Articular chondrocyte of knee joint (primary cell): Measurements from ENCODE around the gene STK38. TPM values are rescaled to one million over a fixed set of nuclear protein-coding genes. Genes with fewer than 3 reads are reported as not detected.

Source experiments
- small RNA-seq: library from RNA; depleted of rRNA; stranded (forward); fragments of <200 nt; gene quantifications from one replicate; pipeline ENCODE3, GENCODE V24; 2012
- total RNA-seq: library from RNA; depleted of rRNA; stranded (reverse); fragments of >200 nt; gene quantifications from 2 replicates; pipeline ENCODE4 v1.2.3, GENCODE V29; 2012

STK38 gene
- total RNA-seq = 41.3 and 55.6 TPM in 2 replicates

DNA sequence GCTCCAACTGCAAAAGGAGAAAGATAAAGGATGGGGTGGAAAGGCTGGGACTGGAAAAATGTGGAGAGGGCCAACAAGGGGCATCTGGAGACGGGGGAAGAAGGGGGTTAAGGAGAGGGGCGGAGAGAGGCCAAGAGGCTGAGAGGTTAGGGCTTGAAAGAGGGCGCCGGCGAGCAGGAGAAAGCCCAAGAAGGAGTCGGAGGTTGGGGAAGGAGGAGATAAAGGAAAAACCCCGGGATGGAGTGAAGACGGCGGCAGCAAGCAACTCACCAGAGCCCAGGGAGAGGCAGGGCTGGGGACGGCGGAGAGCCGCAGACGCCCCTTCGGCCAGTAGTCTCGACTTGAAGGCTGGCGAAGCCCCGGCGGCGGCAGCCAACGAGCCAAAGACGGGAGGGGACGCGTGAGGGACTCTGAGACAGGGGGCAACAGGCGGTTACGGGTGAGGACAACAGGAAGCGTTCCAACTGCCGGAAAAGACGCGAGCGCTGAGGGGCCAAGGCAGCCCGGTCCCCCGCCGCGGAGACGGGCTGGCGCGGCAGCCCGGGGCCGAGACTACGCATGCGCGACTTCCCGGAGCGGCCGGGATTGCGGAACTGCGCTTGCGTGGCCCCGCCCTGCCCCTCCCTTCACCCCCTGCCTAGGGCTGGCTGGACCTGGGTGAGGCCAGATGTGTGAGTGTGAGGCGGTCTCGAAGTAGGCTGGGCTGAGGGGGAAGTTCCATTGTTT, at the start of gene STK38:
Gene STK38 (minus strand): TSS at position 560 of the 726 bp plus-strand sequence. CDS start 7,277 bp downstream, outside the sequence.

DNA sequence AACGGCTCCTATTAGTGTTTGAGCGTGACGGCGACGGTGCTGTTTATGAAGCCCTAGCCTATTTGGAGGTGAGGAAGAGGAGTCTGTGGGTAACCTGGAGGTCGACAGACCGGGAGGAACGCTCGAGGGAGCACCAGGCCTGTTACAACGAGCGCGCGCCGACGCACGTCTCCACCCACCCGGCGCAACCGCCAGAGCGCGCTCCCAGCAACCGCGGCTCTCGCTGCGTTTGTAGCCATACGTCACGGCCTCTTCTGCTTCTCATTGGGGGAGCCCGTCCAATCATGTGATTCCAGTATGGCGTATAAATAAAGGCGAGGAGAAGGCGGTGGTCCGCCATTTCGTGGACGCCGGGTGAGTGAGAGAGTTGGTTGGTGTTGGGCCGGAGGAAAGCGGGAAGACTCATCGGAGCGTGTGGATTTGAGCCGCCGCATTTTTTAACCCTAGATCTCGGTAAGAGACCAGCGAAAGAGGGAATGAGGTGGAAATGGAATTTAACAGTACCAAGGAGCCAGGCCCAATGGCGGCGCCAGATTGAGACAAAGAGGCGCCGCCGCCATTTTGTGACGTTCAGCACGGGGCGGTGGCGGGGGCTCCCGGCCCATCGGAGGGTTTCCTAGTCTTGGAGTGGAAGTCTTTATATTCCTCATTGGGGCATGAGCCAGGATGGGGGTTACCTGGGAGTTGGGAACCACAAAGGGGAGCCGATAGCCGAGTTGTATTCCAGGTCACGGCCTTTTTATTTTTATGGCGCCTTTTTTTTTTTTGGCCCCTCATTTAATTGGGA, 46.9 kb upstream of the STK38 start, which contains the start of gene SRSF3:
Gene SRSF3 (plus strand): TSS at position 334 of the 787 bp plus-strand sequence. CDS start 2,401 bp downstream, outside the sequence.

Small RNAs within 50 kb of the gene (small RNA-seq; reads per million reads assigned to genes)
- not detected for gene RN7SL502P

Other genes with a start within 250 kb of the STK38 start
- not detected in 2 replicates for gene BNIP5, start 210.6 kb downstream of the STK38 start, total RNA-seq
- 3.8 and 6.7 TPM in 2 replicates for gene ETV7, start 159.8 kb downstream of the STK38 start, total RNA-seq
- gene PXT1, start 104.6 kb downstream of the STK38 start, total RNA-seq = 0.13 TPM in 1 of 2 replicates, not detected in the other
- gene KCTD20, start 104.5 kb downstream of the STK38 start, total RNA-seq = 165 and 257 TPM in 2 replicates
- gene SRSF3, start 46.9 kb upstream of the STK38 start, total RNA-seq = 277 and 466 TPM in 2 replicates
- gene CDKN1A, start 131.2 kb upstream of the STK38 start, total RNA-seq = 179 and 284 TPM in 2 replicates
- under 0.01 and 0.13 TPM in 2 replicates for gene RAB44, start 150.3 kb upstream of the STK38 start, total RNA-seq